GM21515 (cell line): ENCODE data around the gene TMEM30B.
"Not testable (repeated sequence)": the region's sequence is repeated elsewhere in the genome, so short reads cannot be mapped to it uniquely, and the experiment has no call there.

ENCODE experiments used
- ATAC-seq: cut with Tn5 transposase; IDR thresholded peaks from one replicate; pipeline ENCODE4 v1.9.1; 2021; ENCODE audit not compliant: unreplicated experiment

Gene TMEM30B

GRCh38 chr14:61281186-61281947, at the start of gene TMEM30B:
Gene TMEM30B (minus strand): TSS chr14:61281338. CDS start chr14:61281147, 191 bp downstream.
- no peak for ATAC-seq

GRCh38 chr14:61330511-61330910, 49.4 kb upstream of the TMEM30B start:
- no peak for ATAC-seq

GRCh38 chr14:61329478-61330051, 48.4 kb upstream of the TMEM30B start:
- ATAC-seq, result no peak

GRCh38 chr14:61328626-61329262, 47.6 kb upstream of the TMEM30B start:
- no peak for ATAC-seq

- no peak for ATAC-seq
Measured at GRCh38 chr14:61326847-61327246, 45.7 kb upstream of the TMEM30B start.

GRCh38 chr14:61326146-61326545, 45.0 kb upstream of the TMEM30B start:
- ATAC-seq, result no peak

GRCh38 chr14:61325166-61325565, 44.0 kb upstream of the TMEM30B start:
- ATAC-seq, result no peak

- ATAC-seq, result no peak
Measured at GRCh38 chr14:61323970-61324369, 42.8 kb upstream of the TMEM30B start.

- no peak for ATAC-seq
Measured at GRCh38 chr14:61322799-61323290, 41.7 kb upstream of the TMEM30B start.

GRCh38 chr14:61322011-61322798, 41.1 kb upstream of the TMEM30B start:
- ATAC-seq, result no peak

- no peak for ATAC-seq
Measured at GRCh38 chr14:61321385-61322010, 40.4 kb upstream of the TMEM30B start, which contains the start of gene PRKCH. Gene PRKCH (plus strand): TSS chr14:61321579. CDS start chr14:61322102, 523 bp downstream.

GRCh38 chr14:61320806-61321384, 39.8 kb upstream of the TMEM30B start:
- no peak for ATAC-seq

- ATAC-seq, result not testable (repeated sequence)
Measured at GRCh38 chr14:61320170-61320569, 39.0 kb upstream of the TMEM30B start.

- ATAC-seq, result no peak
Measured at GRCh38 chr14:61319706-61320105, 38.6 kb upstream of the TMEM30B start.

- ATAC-seq, result no peak
Measured at GRCh38 chr14:61319086-61319485, 37.9 kb upstream of the TMEM30B start.

GRCh38 chr14:61315313-61315712, 34.2 kb upstream of the TMEM30B start:
- ATAC-seq, result no peak

- ATAC-seq, result not testable (repeated sequence)
Measured at GRCh38 chr14:61308701-61309100, 27.6 kb upstream of the TMEM30B start.

- ATAC-seq, result no peak
Measured at GRCh38 chr14:61308198-61308597, 27.1 kb upstream of the TMEM30B start.

GRCh38 chr14:61304688-61305087, 23.6 kb upstream of the TMEM30B start:
- ATAC-seq, result no peak

- no peak for ATAC-seq
Measured at GRCh38 chr14:61300754-61301153, 19.6 kb upstream of the TMEM30B start.
